GM18868 (cell line): Measurements from ENCODE around the gene POGLUT3.
A peak's percentile ranks its signal among the peaks of the same experiment; 100 is the strongest.

ENCODE experiments used
- ATAC-seq: cut with Tn5 transposase; IDR thresholded peaks from one replicate; pipeline ENCODE4 v1.9.1; 2021; ENCODE audit warnings: mild to moderate bottlenecking, moderate library complexity; ENCODE audit not compliant: unreplicated experiment

The POGLUT3 gene

GRCh38 chr11:108501396-108501795 is 3.2 kb upstream of the POGLUT3 start:
- ATAC-seq = no peak

DNA sequence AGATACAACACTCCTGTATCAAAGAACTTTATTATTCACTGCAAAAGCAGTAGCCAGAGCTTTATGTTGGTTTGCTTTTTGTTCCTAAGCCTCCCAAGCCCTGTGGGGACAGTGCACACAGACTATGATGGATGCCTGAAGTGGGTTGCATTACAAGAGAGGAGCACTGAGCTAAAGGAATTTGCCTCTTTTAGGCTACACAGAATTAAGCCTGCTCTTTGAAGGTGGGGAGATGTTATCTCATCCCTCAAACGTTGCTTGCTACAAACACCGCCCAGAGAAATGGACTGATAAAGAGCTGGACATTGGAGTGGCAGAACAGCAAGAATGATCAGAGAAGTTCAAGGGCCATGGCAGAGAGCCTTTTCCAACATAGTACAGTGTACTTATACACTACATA is 2.5 kb upstream of the POGLUT3 start:
- ATAC-seq = no peak

GRCh38 chr11:108500169-108500568 is 2.0 kb upstream of the POGLUT3 start:
- ATAC-seq = no peak

DNA sequence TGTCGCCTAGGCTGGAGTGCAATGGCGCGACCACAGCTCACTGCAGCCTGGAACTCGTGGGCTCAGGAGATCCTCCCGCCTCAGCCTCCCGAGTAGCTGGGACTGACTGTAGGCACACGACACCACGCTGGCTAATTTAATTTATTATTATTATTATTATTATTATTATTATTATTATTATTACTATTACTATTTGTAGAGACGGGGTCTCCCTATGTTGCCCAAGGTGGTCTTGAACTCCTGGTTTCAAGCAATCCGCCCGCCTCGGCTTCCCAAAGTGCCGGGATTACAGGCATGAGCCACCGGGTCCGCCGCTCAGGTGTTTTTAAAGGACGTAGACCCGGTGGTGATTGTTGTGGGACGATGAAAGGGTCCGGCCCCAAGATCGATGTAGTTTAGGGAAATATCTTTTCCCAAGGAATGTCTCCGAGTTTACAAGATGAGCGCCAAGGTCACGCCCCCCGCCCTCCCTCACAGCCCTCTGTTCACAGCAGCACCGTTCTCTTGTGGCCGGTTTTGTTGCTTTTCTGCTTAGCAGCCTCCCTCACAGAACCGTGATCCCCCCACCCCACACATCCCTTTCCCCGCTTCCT is 728 bp upstream of the POGLUT3 start:
- no peak for ATAC-seq

DNA sequence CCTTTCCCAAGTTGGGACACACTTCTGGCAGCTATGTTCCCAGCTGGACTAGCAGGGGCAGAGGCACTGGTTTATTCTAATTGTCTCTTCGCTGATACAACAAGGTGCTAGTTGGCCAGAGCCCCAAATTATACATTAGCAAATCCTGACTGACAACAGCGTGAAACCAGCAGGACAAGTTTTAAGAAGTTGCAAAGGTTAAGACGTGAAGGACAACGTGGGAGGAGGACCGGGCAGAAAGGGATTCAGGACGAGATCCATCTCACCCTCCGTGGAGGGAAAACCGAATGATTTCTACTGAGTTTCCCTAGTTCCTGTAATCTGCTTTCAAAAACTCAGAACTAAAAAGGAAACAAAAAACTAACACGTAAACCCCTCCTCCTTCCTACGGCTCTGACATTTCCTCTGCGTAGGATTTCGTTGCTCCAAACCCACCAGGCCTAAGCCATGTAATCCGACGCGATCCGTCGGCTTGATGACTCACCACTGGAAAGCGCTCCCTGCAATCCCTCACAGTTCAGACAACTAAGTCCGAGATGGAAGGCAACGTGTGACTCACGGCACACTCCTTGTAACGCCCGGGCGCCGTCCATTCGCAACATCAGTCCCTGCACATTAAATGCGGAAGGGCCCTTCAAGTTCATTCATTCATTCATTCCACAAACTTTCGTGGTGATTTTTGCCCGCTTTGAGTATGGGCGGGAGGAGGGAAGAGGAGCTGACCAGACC is 703 bp downstream of the POGLUT3 start:
- ATAC-seq = peak; percentile 60

GRCh38 chr11:108496643-108497256 is 1.4 kb downstream of the POGLUT3 start:
- ATAC-seq = no peak

GRCh38 chr11:108495326-108495725 is 2.9 kb downstream of the POGLUT3 start:
- ATAC-seq = no peak

DNA sequence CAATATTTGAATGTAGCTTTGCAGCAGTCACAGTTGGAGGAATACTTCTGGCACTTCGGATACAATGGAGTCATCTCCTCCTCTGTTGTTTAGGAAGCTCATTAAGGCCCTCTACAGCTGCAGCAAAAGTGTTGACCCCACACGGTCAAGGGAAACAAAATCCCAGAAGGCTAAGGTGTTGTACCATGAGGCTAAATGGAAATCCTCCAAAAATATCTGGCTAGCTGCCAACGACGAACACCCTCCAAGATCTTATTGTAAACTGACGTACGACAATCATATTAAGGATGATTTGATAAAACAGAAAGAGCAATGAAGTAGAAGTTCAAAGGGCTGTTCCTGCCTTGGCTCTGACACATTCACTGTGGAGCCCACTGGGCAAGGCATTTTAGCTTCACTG is 4.0 kb downstream of the POGLUT3 start:
- ATAC-seq = no peak

DNA sequence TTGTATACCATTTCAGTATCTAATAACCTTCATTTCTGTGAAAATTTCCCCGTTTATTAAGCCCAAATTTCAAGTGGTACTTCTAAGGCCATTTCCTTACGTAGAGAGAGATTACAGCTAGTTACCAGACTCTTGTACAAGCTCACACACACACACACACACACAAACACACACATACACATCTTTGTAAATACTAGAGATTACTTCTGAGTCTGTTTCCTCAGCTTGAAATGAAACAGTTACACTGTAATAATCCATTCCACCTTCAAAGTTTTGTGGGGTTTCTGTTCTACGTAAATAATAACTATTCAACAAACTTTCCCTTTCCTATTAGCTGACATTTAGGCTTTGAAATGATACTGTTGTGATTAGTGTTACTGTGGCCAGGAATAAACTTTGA is 6.2 kb downstream of the POGLUT3 start:
- ATAC-seq = no peak

DNA sequence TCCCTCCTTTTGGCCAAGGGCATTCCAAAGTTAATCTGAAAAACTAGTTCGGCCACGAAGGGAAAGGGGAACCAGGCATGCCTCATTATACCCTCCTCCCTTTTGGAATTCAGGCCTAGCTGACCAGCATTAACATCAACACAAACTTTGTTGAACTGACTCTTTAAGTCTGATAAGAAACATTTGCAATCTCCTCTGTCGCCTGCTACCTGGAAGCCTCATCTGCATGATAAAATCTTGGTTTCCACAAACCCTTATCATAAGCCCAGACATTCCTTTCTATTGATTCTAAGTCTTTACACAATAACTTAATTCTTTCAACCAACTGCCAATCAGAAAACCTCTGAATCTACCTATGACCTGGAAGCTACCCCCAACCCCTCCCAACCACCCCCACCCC is 11.4 kb downstream of the POGLUT3 start:
- ATAC-seq = no peak

- no peak for ATAC-seq
Observed at GRCh38 chr11:108486331-108486730, 11.9 kb downstream of the POGLUT3 start.

DNA sequence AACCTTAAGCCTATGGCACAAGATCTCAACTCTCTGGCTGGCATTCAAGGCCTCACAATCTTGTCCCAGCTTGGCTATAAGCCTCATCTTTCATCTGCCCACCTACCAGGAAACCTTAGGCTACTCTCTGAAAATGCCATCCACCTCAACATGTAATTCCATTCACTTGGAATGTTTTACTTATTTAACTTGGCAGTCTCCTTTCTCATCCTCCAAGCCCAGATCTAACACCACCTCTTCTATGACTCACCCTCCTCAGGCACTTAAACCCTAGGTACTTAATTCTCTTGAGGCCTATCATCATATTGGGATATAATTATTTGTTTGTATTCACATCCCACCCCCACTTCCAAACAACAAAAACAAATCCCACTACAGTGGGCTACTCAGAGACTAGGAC is 15.0 kb downstream of the POGLUT3 start:
- ATAC-seq = no peak

DNA sequence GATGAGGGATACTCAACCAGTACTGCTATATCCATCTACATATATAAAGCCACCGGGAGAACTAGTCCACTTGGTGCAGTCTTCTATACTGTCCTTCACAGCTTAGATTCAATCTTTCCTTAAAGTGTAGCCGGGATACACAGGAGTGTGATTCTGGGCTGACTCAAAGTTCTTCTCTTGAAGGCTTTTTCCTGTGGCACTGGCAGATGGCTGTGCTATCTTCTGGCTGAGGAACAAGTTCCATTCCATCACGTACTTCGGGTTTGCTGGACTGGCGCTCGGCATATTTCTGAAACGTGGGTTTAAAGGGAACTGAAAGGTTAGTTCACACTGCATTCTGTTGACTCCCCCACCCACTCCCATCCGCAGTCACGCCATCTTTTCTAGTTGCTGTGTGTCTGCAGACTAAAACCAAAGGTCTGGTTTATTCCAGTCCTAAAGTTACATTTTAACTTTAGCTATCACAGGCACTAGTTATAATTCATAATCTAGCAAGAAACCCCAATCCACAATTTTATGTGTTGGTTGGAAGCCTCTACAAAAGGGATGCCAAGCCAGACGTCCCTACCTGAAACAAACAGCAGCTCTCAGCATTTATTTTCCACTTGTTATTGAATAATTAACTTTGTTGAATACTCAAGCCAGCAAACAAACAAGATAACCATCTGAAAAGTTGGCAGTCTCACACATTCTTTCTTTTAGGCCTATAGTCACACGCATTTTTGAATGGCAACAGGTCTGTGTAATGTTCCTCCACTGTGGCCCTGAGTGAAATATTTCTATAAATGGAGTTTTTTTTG is 23.3 kb downstream of the POGLUT3 start:
- ATAC-seq = no peak

GRCh38 chr11:108472681-108473080 is 25.5 kb downstream of the POGLUT3 start:
- ATAC-seq = no peak

DNA sequence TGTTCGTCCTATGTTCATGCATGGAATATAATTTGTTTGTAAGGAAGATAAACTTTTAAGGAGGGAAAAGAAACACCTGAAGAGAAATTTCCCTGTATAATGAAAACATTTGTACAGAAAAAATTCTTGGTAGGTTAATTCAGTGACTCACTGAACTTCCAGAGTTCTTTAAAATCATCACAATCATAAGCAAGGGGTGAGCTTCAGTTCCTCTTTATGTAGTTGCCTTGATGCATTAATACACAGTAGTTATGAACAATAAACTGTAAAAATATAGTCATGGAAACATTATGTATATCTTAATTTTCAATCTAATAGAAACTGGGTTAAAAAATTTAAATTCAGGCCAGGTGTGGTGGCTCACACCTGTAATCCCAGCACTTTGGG is 29.7 kb downstream of the POGLUT3 start:
- ATAC-seq = no peak

GRCh38 chr11:108467091-108467823 is 30.9 kb downstream of the POGLUT3 start, which contains the start of gene C11orf65:
TSS of gene C11orf65 (minus strand) at chr11:108467529. CDS start at chr11:108461559, 5,970 bp downstream.
- ATAC-seq = peak; percentile 99

- ATAC-seq = no peak
Observed at GRCh38 chr11:108466405-108466804, 31.8 kb downstream of the POGLUT3 start.

GRCh38 chr11:108453207-108453835 is 44.9 kb downstream of the POGLUT3 start:
- no peak for ATAC-seq
